ENCODE measurements around the gene MAST3. TPM values are rescaled to one million over a fixed set of nuclear protein-coding genes. Genes with fewer than 3 reads are reported as not detected.

The MAST3 gene
- polyA plus RNA-seq, 1 of the 3 experiments (the other 2 are of a cell fraction), result 4.5 TPM

DNA sequence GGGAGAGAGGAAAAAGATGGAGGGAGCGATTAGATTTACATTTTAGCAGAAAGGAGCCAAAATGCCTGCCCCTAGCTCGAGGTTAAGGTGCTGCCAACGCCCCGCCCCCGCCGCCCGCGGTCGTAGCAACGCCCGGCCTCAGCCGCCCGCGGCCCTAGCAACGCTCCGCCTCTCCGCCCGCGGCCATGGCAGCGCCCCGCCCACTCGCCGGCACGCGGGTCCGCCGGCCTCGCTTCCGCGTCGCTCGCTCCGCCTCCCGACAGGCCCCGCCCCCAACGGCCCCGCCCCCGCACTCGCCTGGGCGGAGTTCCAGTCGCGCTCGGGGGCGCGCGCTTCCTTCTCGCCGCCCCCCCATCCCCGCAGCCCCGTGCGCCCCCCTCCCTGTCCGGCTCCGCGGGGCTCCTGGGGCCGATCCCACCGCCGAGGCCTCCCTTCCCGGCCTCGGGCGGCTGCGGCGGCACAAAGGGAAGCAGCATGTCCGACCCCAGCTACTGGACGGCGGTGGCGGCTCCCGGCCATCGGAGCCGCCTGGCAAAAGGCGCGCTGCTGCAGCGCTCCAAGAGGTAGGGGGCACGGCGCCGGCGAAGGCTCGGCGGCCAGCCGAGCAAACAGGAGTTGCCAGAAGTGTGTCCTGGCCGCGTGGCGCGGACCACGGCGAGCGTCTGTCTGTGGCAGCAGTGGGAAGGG, 20.3 kb downstream of the MAST3 start:
- DNase-seq, result peak; percentile 99
- H3K4me3 ChIP-seq (ENCODE audit: low read depth in 2 of 2, low read length in 1 of 2), result peak overlapping the region; percentile 56 to 73
- ChIA-PET POLR2A (no interaction called here), CTCF (interaction anchor here (0.8 to 3.2 kb wide), 10 partner anchors 10 to 135 kb away, joined by 3 to 16 read pairs (median 4); partner anchors contain the start of gene PIK3R2)
- H4K20me1 ChIP-seq (ENCODE audit: insufficient read depth), result no peaks in the 10 kb centered on the region
- H3K4me2 ChIP-seq, result peak overlapping the region; percentile 97
- H3K9ac ChIP-seq, result peak overlapping the region; percentile 78
- H3K9me2 ChIP-seq, result no peaks in the 10 kb centered on the region
- H3K4me1 ChIP-seq (ENCODE audit: control insufficient read depth in 1 of 2, insufficient read depth in 2 of 2, low read depth in 1 of 2, low read length in 1 of 2), result peaks cover 3 to 13% of the 10 kb centered on the region in 2 experiments; a peak in 2 of 4 replicates
- H3K27me3 ChIP-seq (ENCODE audit: insufficient read depth), result no peaks in the 10 kb centered on the region
- TF ChIP-seq TCF12 (IDR thresholded peaks at IDR 0.05) (no peak), POLR2AphosphoS5 (IDR thresholded peaks at IDR 0.05; ENCODE audit: low read depth, low read length) (no peak), SMC3 (IDR thresholded peaks at IDR 0.05; ENCODE audit: low read depth, low read length) (no peak), CHD2 (IDR thresholded peaks at IDR 0.05; ENCODE audit: low read length, partially characterized antibody) (no peak), RCOR1 (IDR thresholded peaks at IDR 0.05; ENCODE audit: low read length) (no peak), SIN3A (IDR thresholded peaks at IDR 0.05; ENCODE audit: borderline replicate concordance, low read depth, low read length) (no peak), YY1 (IDR thresholded peaks at IDR 0.05; ENCODE audit: low read depth) (peak; percentile 9), GATA2 (CRISPR knock-in tag; IDR thresholded peaks at IDR 0.05) (no peak), NRF1 (IDR thresholded peaks at IDR 0.05; ENCODE audit: low read depth, low read length) (no peak), TEAD4 (IDR thresholded peaks at IDR 0.05; ENCODE audit: borderline replicate concordance, insufficient read depth) (no peak), RAD21 (IDR thresholded peaks at IDR 0.05; ENCODE audit: low read length) (no peak), MXI1 (IDR thresholded peaks at IDR 0.05; ENCODE audit: low read depth, low read length) (peak; percentile 69; the same call in 1 of the 2 replicates), FOSL2 (IDR thresholded peaks at IDR 0.05; ENCODE audit: borderline replicate concordance, low read depth) (no peak), EP300 (IDR thresholded peaks at IDR 0.05; ENCODE audit: borderline replicate concordance in 1 of 2, low read depth in 1 of 2, low read length in 1 of 2) (no peak), ELF1 (IDR thresholded peaks at IDR 0.05) (peak; percentile 52; the same call in 1 of the 2 replicates)
- TF ChIP-seq, protein P1, sequence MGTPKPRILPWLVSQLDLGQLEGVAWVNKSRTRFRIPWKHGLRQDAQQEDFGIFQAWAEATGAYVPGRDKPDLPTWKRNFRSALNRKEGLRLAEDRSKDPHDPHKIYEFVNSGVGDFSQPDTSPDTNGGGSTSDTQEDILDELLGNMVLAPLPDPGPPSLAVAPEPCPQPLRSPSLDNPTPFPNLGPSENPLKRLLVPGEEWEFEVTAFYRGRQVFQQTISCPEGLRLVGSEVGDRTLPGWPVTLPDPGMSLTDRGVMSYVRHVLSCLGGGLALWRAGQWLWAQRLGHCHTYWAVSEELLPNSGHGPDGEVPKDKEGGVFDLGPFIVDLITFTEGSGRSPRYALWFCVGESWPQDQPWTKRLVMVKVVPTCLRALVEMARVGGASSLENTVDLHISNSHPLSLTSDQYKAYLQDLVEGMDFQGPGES (IDR thresholded peaks at IDR 0.05; ENCODE audit: low read depth, low read length), result no peak
- TF ChIP-seq, protein P2, sequence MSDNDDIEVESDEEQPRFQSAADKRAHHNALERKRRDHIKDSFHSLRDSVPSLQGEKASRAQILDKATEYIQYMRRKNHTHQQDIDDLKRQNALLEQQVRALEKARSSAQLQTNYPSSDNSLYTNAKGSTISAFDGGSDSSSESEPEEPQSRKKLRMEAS (IDR thresholded peaks at IDR 0.05; ENCODE audit: low read depth), result peak; percentile 51; the same call in 1 of the 2 replicates
- TF ChIP-seq, protein P3, sequence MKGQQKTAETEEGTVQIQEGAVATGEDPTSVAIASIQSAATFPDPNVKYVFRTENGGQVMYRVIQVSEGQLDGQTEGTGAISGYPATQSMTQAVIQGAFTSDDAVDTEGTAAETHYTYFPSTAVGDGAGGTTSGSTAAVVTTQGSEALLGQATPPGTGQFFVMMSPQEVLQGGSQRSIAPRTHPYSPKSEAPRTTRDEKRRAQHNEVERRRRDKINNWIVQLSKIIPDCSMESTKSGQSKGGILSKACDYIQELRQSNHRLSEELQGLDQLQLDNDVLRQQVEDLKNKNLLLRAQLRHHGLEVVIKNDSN (IDR thresholded peaks at IDR 0.05; ENCODE audit: borderline replicate concordance, low read depth), result no peak
- TF ChIP-seq, protein P4, sequence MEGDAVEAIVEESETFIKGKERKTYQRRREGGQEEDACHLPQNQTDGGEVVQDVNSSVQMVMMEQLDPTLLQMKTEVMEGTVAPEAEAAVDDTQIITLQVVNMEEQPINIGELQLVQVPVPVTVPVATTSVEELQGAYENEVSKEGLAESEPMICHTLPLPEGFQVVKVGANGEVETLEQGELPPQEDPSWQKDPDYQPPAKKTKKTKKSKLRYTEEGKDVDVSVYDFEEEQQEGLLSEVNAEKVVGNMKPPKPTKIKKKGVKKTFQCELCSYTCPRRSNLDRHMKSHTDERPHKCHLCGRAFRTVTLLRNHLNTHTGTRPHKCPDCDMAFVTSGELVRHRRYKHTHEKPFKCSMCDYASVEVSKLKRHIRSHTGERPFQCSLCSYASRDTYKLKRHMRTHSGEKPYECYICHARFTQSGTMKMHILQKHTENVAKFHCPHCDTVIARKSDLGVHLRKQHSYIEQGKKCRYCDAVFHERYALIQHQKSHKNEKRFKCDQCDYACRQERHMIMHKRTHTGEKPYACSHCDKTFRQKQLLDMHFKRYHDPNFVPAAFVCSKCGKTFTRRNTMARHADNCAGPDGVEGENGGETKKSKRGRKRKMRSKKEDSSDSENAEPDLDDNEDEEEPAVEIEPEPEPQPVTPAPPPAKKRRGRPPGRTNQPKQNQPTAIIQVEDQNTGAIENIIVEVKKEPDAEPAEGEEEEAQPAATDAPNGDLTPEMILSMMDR (IDR thresholded peaks at IDR 0.05), result peak; percentile 22
- TF ChIP-seq, protein P5, sequence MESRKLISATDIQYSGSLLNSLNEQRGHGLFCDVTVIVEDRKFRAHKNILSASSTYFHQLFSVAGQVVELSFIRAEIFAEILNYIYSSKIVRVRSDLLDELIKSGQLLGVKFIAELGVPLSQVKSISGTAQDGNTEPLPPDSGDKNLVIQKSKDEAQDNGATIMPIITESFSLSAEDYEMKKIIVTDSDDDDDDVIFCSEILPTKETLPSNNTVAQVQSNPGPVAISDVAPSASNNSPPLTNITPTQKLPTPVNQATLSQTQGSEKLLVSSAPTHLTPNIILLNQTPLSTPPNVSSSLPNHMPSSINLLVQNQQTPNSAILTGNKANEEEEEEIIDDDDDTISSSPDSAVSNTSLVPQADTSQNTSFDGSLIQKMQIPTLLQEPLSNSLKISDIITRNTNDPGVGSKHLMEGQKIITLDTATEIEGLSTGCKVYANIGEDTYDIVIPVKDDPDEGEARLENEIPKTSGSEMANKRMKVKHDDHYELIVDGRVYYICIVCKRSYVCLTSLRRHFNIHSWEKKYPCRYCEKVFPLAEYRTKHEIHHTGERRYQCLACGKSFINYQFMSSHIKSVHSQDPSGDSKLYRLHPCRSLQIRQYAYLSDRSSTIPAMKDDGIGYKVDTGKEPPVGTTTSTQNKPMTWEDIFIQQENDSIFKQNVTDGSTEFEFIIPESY (IDR thresholded peaks at IDR 0.05; ENCODE audit: borderline replicate concordance, low read depth), result no peak
- TF ChIP-seq, protein P6, sequence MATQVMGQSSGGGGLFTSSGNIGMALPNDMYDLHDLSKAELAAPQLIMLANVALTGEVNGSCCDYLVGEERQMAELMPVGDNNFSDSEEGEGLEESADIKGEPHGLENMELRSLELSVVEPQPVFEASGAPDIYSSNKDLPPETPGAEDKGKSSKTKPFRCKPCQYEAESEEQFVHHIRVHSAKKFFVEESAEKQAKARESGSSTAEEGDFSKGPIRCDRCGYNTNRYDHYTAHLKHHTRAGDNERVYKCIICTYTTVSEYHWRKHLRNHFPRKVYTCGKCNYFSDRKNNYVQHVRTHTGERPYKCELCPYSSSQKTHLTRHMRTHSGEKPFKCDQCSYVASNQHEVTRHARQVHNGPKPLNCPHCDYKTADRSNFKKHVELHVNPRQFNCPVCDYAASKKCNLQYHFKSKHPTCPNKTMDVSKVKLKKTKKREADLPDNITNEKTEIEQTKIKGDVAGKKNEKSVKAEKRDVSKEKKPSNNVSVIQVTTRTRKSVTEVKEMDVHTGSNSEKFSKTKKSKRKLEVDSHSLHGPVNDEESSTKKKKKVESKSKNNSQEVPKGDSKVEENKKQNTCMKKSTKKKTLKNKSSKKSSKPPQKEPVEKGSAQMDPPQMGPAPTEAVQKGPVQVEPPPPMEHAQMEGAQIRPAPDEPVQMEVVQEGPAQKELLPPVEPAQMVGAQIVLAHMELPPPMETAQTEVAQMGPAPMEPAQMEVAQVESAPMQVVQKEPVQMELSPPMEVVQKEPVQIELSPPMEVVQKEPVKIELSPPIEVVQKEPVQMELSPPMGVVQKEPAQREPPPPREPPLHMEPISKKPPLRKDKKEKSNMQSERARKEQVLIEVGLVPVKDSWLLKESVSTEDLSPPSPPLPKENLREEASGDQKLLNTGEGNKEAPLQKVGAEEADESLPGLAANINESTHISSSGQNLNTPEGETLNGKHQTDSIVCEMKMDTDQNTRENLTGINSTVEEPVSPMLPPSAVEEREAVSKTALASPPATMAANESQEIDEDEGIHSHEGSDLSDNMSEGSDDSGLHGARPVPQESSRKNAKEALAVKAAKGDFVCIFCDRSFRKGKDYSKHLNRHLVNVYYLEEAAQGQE (IDR thresholded peaks at IDR 0.05; ENCODE audit: low read depth, low read length), result no peak
- H3K36me3 ChIP-seq (replicated peaks in 1 of 2; ENCODE audit: control insufficient read depth in 1 of 2, insufficient read depth in 2 of 2, low read length in 1 of 2), result peaks cover 0 to 2% of the 10 kb centered on the region in 2 experiments
- H3F3A ChIP-seq (replicated peaks; ENCODE audit: insufficient read depth), result peaks cover 4% of the 10 kb centered on the region
- peak overlapping the region; percentile 88 for H2AFZ ChIP-seq (ENCODE audit: low read depth)
- 2% methylated on average over 25 of the region's 86 CpGs for WGBS (ENCODE audit: low lambda C conversion rate)
- H3K27ac ChIP-seq (ENCODE audit: low read depth in 2 of 2, low read length in 1 of 2), result peak overlapping the region in 1 of 2 experiments; percentile 24; a peak in 1 of 4 replicates
- H3K9me3 ChIP-seq, result no peaks in the 10 kb centered on the region
- H3K79me2 ChIP-seq (ENCODE audit: insufficient read depth), result no peaks in the 10 kb centered on the region
